H1 (cell line): Measurements from ENCODE around the gene SLC28A1. TPM values are rescaled to one million over a fixed set of nuclear protein-coding genes. Genes with fewer than 3 reads are reported as not detected.

Experiments
- CTCF ChIA-PET: fragments of 300-600 bp; sonication (Branson Sonifier 250); formaldehyde crosslinking; loops from one replicate; lab custom pipeline; 2021; ENCODE audit not compliant: partially characterized antibody; lab: Charles Lee
- POLR2A ChIA-PET: fragments of 300-600 bp; sonication (Branson Sonifier 250); formaldehyde crosslinking; loops from one replicate; lab custom pipeline; 2021; ENCODE audit warnings: inconsistent platforms; ENCODE audit not compliant: partially characterized antibody; lab: Charles Lee
- DNase-seq, 2 experiments: peaks; one replicate each; pipeline versions ENCODE4 v3.0.0 to v3.0.0-alpha.2; 2010 to 2022; ENCODE audit warnings: low spot score in 2 of 2, low read depth in 1 of 2, mixed read lengths in 1 of 2
- FAIRE-seq: peaks from 2 replicates; lab custom pipeline; 2011; peaks lifted over from hg19 to GRCh38; lab: Jason Lieb, UNC
- H2AFZ ChIP-seq: 2 replicates; pipeline ENCODE4 v1.8.1; 2012; ENCODE audit warnings: low read length, inconsistent platforms
- H2AK5ac ChIP-seq: 2 replicates; pipeline ENCODE4 v1.6.1; 2013; ENCODE audit warnings: low read depth, low read length
- H2BK120ac ChIP-seq: replicated peaks from 2 replicates; pipeline ENCODE3; 2013; ENCODE audit warnings: low read depth, low read length, inconsistent platforms
- H2BK12ac ChIP-seq: 2 replicates; pipeline ENCODE4 v1.6.1; 2013; ENCODE audit warnings: low read depth, low read length
- H2BK15ac ChIP-seq: 2 replicates; pipeline ENCODE4 v1.6.1; 2013; ENCODE audit warnings: low read length
- H2BK20ac ChIP-seq: 2 replicates; pipeline ENCODE4 v1.6.1; 2013; ENCODE audit warnings: low read length
- H2BK5ac ChIP-seq: 2 replicates; pipeline ENCODE4 v1.6.1; 2013; ENCODE audit warnings: low read depth, low read length
- H3K14ac ChIP-seq: 2 replicates; pipeline ENCODE4 v1.6.1; 2013; ENCODE audit warnings: inconsistent platforms; ENCODE audit not compliant: insufficient read length
- H3K18ac ChIP-seq: 2 replicates; pipeline ENCODE4 v1.6.1; 2013; ENCODE audit warnings: low read length; ENCODE audit errors: extremely low read depth
- H3K23ac ChIP-seq: 2 replicates; pipeline ENCODE4 v1.6.1; 2013; ENCODE audit warnings: inconsistent platforms; ENCODE audit not compliant: insufficient read length
- H3K23me2 ChIP-seq: 2 replicates; pipeline ENCODE4 v1.6.1; 2013; ENCODE audit warnings: low read depth, low read length
- H3K27ac ChIP-seq: 2 replicates; pipeline ENCODE4 v1.6.1; 2011; ENCODE audit warnings: low read depth, low read length, inconsistent platforms
- H3K27me3 ChIP-seq, 4 experiments: replicated peaks in 1 of 4; 1 replicate in 1 of 4; 2 replicates in 3 of 4; pipeline versions ENCODE4 v1.6.1 to v1.8.1; 2011 to 2013; ENCODE audit warnings: low read length in 3 of 4, mild to moderate bottlenecking in 3 of 4, inconsistent platforms in 2 of 4, mixed read lengths in 2 of 4, moderate library complexity in 1 of 4; ENCODE audit not compliant: control insufficient read depth in 3 of 4, insufficient read depth in 3 of 4; ENCODE audit errors: extremely low read depth in 1 of 4
- H3K36me3 ChIP-seq, 4 experiments: 2 replicates each; pipeline versions ENCODE4 v1.6.1 to v1.8.1; 2011 to 2013; ENCODE audit warnings: mild to moderate bottlenecking in 4 of 4, low read length in 3 of 4, moderate library complexity in 2 of 4, control low read depth in 1 of 4, inconsistent platforms in 1 of 4; ENCODE audit not compliant: insufficient read depth in 4 of 4, control insufficient read depth in 2 of 4
- H3K4ac ChIP-seq: replicated peaks from 2 replicates; pipeline ENCODE3; 2013; ENCODE audit warnings: low read length, low read depth, mixed read lengths, inconsistent platforms; ENCODE audit not compliant: insufficient read length
- H3K4me1 ChIP-seq, 4 experiments: replicated peaks in 1 of 4; 1 replicate in 1 of 4; 2 replicates in 3 of 4; pipeline versions ENCODE4 v1.6.1 to v1.8.1; 2011 to 2013; ENCODE audit warnings: low read length in 3 of 4, inconsistent platforms in 2 of 4, mixed read lengths in 1 of 4; ENCODE audit not compliant: insufficient read depth in 4 of 4, control insufficient read depth in 3 of 4
- H3K4me2 ChIP-seq, 2 experiments: 2 replicates each; pipeline versions ENCODE4 v1.6.1 to v1.8.1; 2011 to 2013; ENCODE audit warnings: low read depth in 2 of 2, low read length in 2 of 2, control low read depth in 1 of 2, inconsistent platforms in 1 of 2, mild to moderate bottlenecking in 1 of 2; ENCODE audit not compliant: insufficient read depth in 1 of 2
- H3K4me3 ChIP-seq, 4 experiments: fragments of 200-600, 300-600 bp in 1 of 4; sonication (generic), shearing (Covaris generic), sonication (Bioruptor Twin) in 1 of 4; 2 replicates each; pipeline versions ENCODE4 v1.5.1 to v1.8.1; 2011 to 2016; ENCODE audit warnings: low read length in 4 of 4, low read depth in 3 of 4, control low read depth in 2 of 4, inconsistent platforms in 2 of 4, mild to moderate bottlenecking in 2 of 4, mixed read lengths in 1 of 4, moderate library complexity in 1 of 4; ENCODE audit not compliant: insufficient read depth in 2 of 4; ENCODE audit errors: extremely low read depth in 1 of 4
- H3K56ac ChIP-seq: replicated peaks from 2 replicates; pipeline ENCODE3; 2013; ENCODE audit warnings: low read depth, mild to moderate bottlenecking, mixed read lengths, low read length, inconsistent platforms; ENCODE audit not compliant: insufficient read length
- H3K79me1 ChIP-seq: 2 replicates; pipeline ENCODE4 v1.6.1; 2013; ENCODE audit warnings: low read depth, low read length, control low read depth
- H3K79me2 ChIP-seq, 2 experiments: 2 replicates each; pipeline versions ENCODE4 v1.6.1 to v1.8.1; 2012 to 2013; ENCODE audit warnings: low read length in 2 of 2, mild to moderate bottlenecking in 2 of 2, inconsistent platforms in 1 of 2; ENCODE audit not compliant: insufficient read depth in 2 of 2, control insufficient read depth in 1 of 2
- H3K9ac ChIP-seq, 4 experiments: replicated peaks in 1 of 4; 1 replicate in 1 of 4; 2 replicates in 3 of 4; pipeline versions ENCODE4 v1.6.1 to v1.8.1; 2011 to 2013; ENCODE audit warnings: low read depth in 3 of 4, low read length in 3 of 4, control low read depth in 2 of 4, mild to moderate bottlenecking in 2 of 4, moderate library complexity in 2 of 4, inconsistent platforms in 1 of 4; ENCODE audit errors: extremely low read depth in 1 of 4
- H3K9me3 ChIP-seq, 2 experiments: 2 replicates each; pipeline versions ENCODE4 v1.6.1 to v1.8.1; 2012 to 2013; ENCODE audit warnings: mild to moderate bottlenecking in 2 of 2, moderate library complexity in 2 of 2, control low read depth in 1 of 2, inconsistent platforms in 1 of 2, low read depth in 1 of 2, low read length in 1 of 2, mixed read lengths in 1 of 2; ENCODE audit not compliant: insufficient read depth in 2 of 2
- H4K20me1 ChIP-seq, 2 experiments: replicated peaks in 1 of 2; 2 replicates each; pipeline versions ENCODE3 to v1.8.1; 2011 to 2013; ENCODE audit warnings: inconsistent platforms in 2 of 2, low read length in 2 of 2, mild to moderate bottlenecking in 1 of 2; ENCODE audit not compliant: insufficient read depth in 2 of 2, control insufficient read depth in 1 of 2
- H4K5ac ChIP-seq: 2 replicates; pipeline ENCODE4 v1.6.1; 2013; ENCODE audit warnings: low read length, low read depth, mixed read lengths, inconsistent platforms; ENCODE audit not compliant: insufficient read length
- H4K8ac ChIP-seq: 2 replicates; pipeline ENCODE4 v1.8.0; 2013; ENCODE audit warnings: mild to moderate bottlenecking, moderate library complexity, low read length, inconsistent platforms; ENCODE audit not compliant: insufficient read depth; ENCODE audit errors: extremely low read depth
- H4K91ac ChIP-seq: replicated peaks from 2 replicates; pipeline ENCODE3; 2013; ENCODE audit warnings: low read length, mixed read lengths, inconsistent platforms; ENCODE audit not compliant: insufficient read length
- RAD21 ChIP-seq, 2 experiments: IDR thresholded peaks in 1 of 2; conservative IDR thresholded peaks in 1 of 2; 2 replicates each; pipeline ENCODE4 v1.6.1; 2011; ENCODE audit warnings: low read depth in 2 of 2, low read length in 2 of 2, improper control_type of control experiment in 1 of 2, inconsistent platforms in 1 of 2, mild to moderate bottlenecking in 1 of 2, moderate library complexity in 1 of 2
- RNF2 ChIP-seq: fragments of 200-900, 300-1000 bp; sonication (generic); IDR thresholded peaks from 2 replicates; pipeline ENCODE4 v1.7.1; 2016; ENCODE audit warnings: borderline replicate concordance, low read depth, mild to moderate bottlenecking, antibody characterized with exemption, low read length; ENCODE audit not compliant: poor library complexity, severe bottlenecking; ENCODE audit errors: missing control alignments
- WGBS, 2 experiments: shearing (Covaris generic) in 1 of 2; methylation state at CpG; one replicate each; pipeline versions ENCODE4 v1.1.6 to v1.1.7; 2013 to 2015; ENCODE audit warnings: low lambda C conversion rate in 2 of 2, mixed read lengths in 2 of 2, inconsistent platforms in 1 of 2, low coverage in 1 of 2, missing lambda C conversion rate in 1 of 2; ENCODE audit not compliant: insufficient replicate concordance in 2 of 2, insufficient coverage in 1 of 2, insufficient read length in 1 of 2; ENCODE audit errors: extremely low coverage in 1 of 2, missing lambda C conversion rate in 1 of 2; 5-methylcytosine and 5-hydroxymethylcytosine counted together
- polyA plus RNA-seq, 7 experiments: library from polyadenylated mRNA; depleted of rRNA in 3 of 7; stranded (reverse) in 5 of 7; unstranded in 2 of 7; fragments of >200 nt in 5 of 7; fragments of 200-250 nt in 2 of 7; gene quantifications; 1 replicate in 5 of 7; 2 replicates in 1 of 7; 4 replicates in 1 of 7; pipeline versions ENCODE4 v1.2.1 to v1.2.3, GENCODE V29; 2011 to 2013; ENCODE audit warnings: missing spikeins in 2 of 7, mixed read lengths in 2 of 7
- total RNA-seq: library from RNA; stranded (reverse); fragmentation: NEBNext Ultra II Directional; extraction: Animal tissue kit (Norgen Biotek cat#: 25700); gene quantifications from 2 replicates; pipeline ENCODE4 v1.2.1, GENCODE V29; 2021
- TF ChIP-seq, protein P1 (sequence below), 3 experiments: IDR thresholded peaks; 1 replicate in 2 of 3; 2 replicates in 1 of 3; pipeline versions ENCODE4 v1.5.1 to v1.6.1; 2011; ENCODE audit warnings: low read length in 3 of 3, mild to moderate bottlenecking in 3 of 3, inconsistent platforms in 2 of 3, low read depth in 1 of 3, moderate library complexity in 1 of 3; ENCODE audit not compliant: insufficient read depth in 1 of 3; ENCODE audit errors: control extremely low read depth in 1 of 3

The SLC28A1 gene
- total and polyA plus RNA-seq, 2 of the 8 experiments (the other 6 are each of a cell fraction or from before 2014, with no cell fraction given): 0.09 TPM; not detected in 1

DNA sequence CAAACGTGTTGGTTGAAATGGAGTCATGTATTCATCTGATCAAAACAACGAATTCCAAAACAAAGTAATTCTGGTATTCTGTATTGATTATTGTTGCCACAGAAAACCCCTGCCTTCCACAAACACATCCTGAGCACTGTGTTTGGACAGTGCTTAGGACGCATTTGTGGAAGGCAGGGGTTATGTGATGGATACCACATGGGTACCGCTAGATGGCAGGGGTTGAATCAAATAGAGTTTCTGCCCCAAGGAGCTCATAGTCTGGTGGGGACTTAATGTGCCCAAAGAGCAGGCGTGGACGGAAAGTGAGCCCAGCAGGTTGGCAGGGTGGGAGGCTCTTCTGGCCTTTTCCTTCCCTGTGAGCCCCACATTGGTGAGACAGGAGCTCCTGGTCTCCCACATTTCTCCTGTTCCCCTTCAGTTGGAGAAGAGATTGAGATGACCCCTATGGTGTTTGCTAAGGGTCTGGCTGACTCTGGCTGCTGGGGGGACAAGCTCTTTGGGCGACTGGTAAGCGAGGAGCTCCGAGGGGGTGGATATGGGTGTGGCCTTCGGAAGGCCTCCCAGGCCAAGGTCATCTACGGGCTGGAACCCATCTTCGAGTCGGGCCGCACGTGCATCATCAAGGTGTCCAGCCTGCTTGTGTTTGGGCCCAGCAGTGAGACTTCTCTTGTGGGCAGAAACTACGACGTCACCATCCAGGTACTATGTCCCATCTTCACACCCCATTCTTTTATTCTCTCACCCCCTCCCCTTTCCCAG, 22.1 kb upstream of the SLC28A1 start:
- H2BK5ac ChIP-seq: no peak overlapping the region
- CTCF ChIA-PET: interaction anchor here (0.9 to 3.3 kb wide), 12 partner anchors 8 to 164 kb away, joined by 3 to 14 read pairs (median 4); no protein-coding TSS in a partner anchor
- 91% methylated on average over 11 of the region's 17 CpGs; no CpG with 5 or more reads in 1 of the 2 experiments for WGBS, 2 experiments
- FAIRE-seq (no peak), DNase-seq (no peak)
- no peak overlapping the region for H3K56ac ChIP-seq
- no peaks in the 10 kb centered on the region for H3K27me3 ChIP-seq
- no peak overlapping the region for H2AK5ac ChIP-seq
- no peak overlapping the region for H2AFZ ChIP-seq
- no peak overlapping the region for H2BK12ac ChIP-seq
- no peaks in the 10 kb centered on the region for H3K4me1 ChIP-seq
- no peak overlapping the region for H3K4me2 ChIP-seq
- H3K79me2 ChIP-seq: no peaks in the 10 kb centered on the region
- no peak overlapping the region for H3K27ac ChIP-seq
- H4K8ac ChIP-seq: no peak overlapping the region
- H4K5ac ChIP-seq: no peak overlapping the region
- no peak overlapping the region for H3K4me3 ChIP-seq
- no peak overlapping the region for H3K4ac ChIP-seq
- TF ChIP-seq RNF2: no peak
- TF ChIP-seq, protein P1, sequence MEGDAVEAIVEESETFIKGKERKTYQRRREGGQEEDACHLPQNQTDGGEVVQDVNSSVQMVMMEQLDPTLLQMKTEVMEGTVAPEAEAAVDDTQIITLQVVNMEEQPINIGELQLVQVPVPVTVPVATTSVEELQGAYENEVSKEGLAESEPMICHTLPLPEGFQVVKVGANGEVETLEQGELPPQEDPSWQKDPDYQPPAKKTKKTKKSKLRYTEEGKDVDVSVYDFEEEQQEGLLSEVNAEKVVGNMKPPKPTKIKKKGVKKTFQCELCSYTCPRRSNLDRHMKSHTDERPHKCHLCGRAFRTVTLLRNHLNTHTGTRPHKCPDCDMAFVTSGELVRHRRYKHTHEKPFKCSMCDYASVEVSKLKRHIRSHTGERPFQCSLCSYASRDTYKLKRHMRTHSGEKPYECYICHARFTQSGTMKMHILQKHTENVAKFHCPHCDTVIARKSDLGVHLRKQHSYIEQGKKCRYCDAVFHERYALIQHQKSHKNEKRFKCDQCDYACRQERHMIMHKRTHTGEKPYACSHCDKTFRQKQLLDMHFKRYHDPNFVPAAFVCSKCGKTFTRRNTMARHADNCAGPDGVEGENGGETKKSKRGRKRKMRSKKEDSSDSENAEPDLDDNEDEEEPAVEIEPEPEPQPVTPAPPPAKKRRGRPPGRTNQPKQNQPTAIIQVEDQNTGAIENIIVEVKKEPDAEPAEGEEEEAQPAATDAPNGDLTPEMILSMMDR (IDR thresholded peaks at IDR 0.05; ENCODE audit: control extremely low read depth in 1 of 3, insufficient read depth in 1 of 3, low read depth in 1 of 3, low read length in 3 of 3): peak in 2 of 3 experiments; percentile 5 to 11; a peak in 2 of 4 replicates
- TF ChIP-seq RAD21 (IDR thresholded peaks at IDR 0.05 in 1 of 2, conservative IDR thresholded peaks at IDR 0.05 in 1 of 2; ENCODE audit: low read depth in 2 of 2, low read length in 2 of 2): peak in 1 of 2 experiments; percentile 19; a peak in 1 of 4 replicates
- POLR2A ChIA-PET: interaction anchor here (0.8 to 1.7 kb wide), 5 partner anchors 10 to 40 kb away, joined by 3 to 5 read pairs (median 3); no protein-coding TSS in a partner anchor
- H2BK15ac ChIP-seq: no peak overlapping the region
- H3K9ac ChIP-seq: no peak overlapping the region
- H4K91ac ChIP-seq: no peak overlapping the region
- no peaks in the 10 kb centered on the region for H3K23me2 ChIP-seq
- H3K9me3 ChIP-seq: no peaks in the 10 kb centered on the region
- no peak overlapping the region for H2BK120ac ChIP-seq
- H4K20me1 ChIP-seq: no peaks in the 10 kb centered on the region
- no peak overlapping the region for H3K23ac ChIP-seq
- H2BK20ac ChIP-seq: no peak overlapping the region
- H3K36me3 ChIP-seq: no peaks in the 10 kb centered on the region; a peak in 2 of 8 replicates
- H3K79me1 ChIP-seq: no peaks in the 10 kb centered on the region
- no peak overlapping the region for H3K18ac ChIP-seq
- no peak overlapping the region for H3K14ac ChIP-seq
